Neural progenitor cell (in vitro differentiated cells): ENCODE measurements around the gene PHLPP1. TPM values are rescaled to one million over a fixed set of nuclear protein-coding genes. Genes with fewer than 3 reads are reported as not detected.

Source experiments
- DNase-seq: peaks from one replicate; pipeline ENCODE4 v3.0.0-alpha.2; 2016; ENCODE audit warnings: low spot score
- H2AFZ ChIP-seq: fragments of 200-600 bp; sonication (generic); replicated peaks from 2 replicates; pipeline ENCODE4 v1.6.1; 2016; ENCODE audit warnings: antibody characterized with exemption
- H3F3A ChIP-seq: fragments of 200-600 bp; sonication (generic); 2 replicates; pipeline ENCODE4 v1.6.1; 2016; ENCODE audit warnings: antibody characterized with exemption, low read depth
- H3K27ac ChIP-seq: fragments of 200-600 bp; sonication (generic); 2 replicates; pipeline ENCODE4 v1.5.1; 2016; ENCODE audit warnings: mild to moderate bottlenecking
- H3K27me3 ChIP-seq: fragments of 200-600 bp; sonication (generic); 2 replicates; pipeline ENCODE4 v1.6.1; 2016; ENCODE audit warnings: mild to moderate bottlenecking, moderate library complexity
- H3K36me3 ChIP-seq: fragments of 200-600 bp; sonication (generic); 2 replicates; pipeline ENCODE4 v1.5.1; 2016
- H3K4me1 ChIP-seq: fragments of 200-600 bp; sonication (generic); 2 replicates; pipeline ENCODE4 v1.6.1; 2016; ENCODE audit warnings: mixed run types
- H3K4me2 ChIP-seq: fragments of 200-600 bp; sonication (generic); 2 replicates; pipeline ENCODE4 v1.6.1; 2016
- H3K4me3 ChIP-seq: fragments of 200-600 bp; sonication (generic); 2 replicates; pipeline ENCODE4 v1.5.1; 2016
- H3K79me2 ChIP-seq: fragments of 200-600 bp; sonication (generic); 2 replicates; pipeline ENCODE4 v1.6.1; 2016; ENCODE audit warnings: low read depth
- H3K9ac ChIP-seq: fragments of 200-600 bp; sonication (generic); 2 replicates; pipeline ENCODE4 v1.6.1; 2016
- H3K9me3 ChIP-seq: fragments of 200-600 bp; sonication (generic); 2 replicates; pipeline ENCODE4 v1.5.1; 2016; ENCODE audit warnings: low read depth
- H4K20me1 ChIP-seq: fragments of 200-600 bp; sonication (generic); 2 replicates; pipeline ENCODE4 v1.6.1; 2016; ENCODE audit warnings: low read depth
- H3K27ac Mint-ChIP-seq: 3 replicates; pipeline ENCODE4 v1.8.0; 2021; ENCODE audit warnings: mixed read lengths
- H3K27me3 Mint-ChIP-seq: 2 replicates; pipeline ENCODE4 v1.8.0; 2022; ENCODE audit warnings: low read depth, mild to moderate bottlenecking, inconsistent platforms, moderate library complexity, mixed read lengths; ENCODE audit not compliant: insufficient read depth
- H3K36me3 Mint-ChIP-seq: 3 replicates; pipeline ENCODE4 v1.8.0; 2021; ENCODE audit warnings: mixed read lengths
- H3K4me1 Mint-ChIP-seq: 3 replicates; pipeline ENCODE4 v1.8.0; 2021; ENCODE audit warnings: mixed read lengths
- H3K4me3 Mint-ChIP-seq: 3 replicates; pipeline ENCODE4 v1.8.0; 2021; ENCODE audit warnings: mild to moderate bottlenecking, moderate library complexity, mixed read lengths
- H3K9me3 Mint-ChIP-seq: 3 replicates; pipeline ENCODE4 v1.8.0; 2020; ENCODE audit warnings: mixed read lengths
- CTCF ChIP-seq: fragments of 200-600 bp; sonication (generic); IDR thresholded peaks from 2 replicates; pipeline ENCODE4 v1.5.1; 2017; ENCODE audit warnings: antibody characterized with exemption, mild to moderate bottlenecking
- EZH2 ChIP-seq: fragments of 200-600 bp; sonication (generic); IDR thresholded peaks from 2 replicates; pipeline ENCODE4 v1.6.1; 2017; ENCODE audit warnings: antibody characterized with exemption, mild to moderate bottlenecking, moderate library complexity
- EZH2phosphoT487 ChIP-seq: fragments of 200-600 bp; sonication (generic); IDR thresholded peaks from 2 replicates; pipeline ENCODE4 v1.6.1; 2017; ENCODE audit warnings: antibody characterized with exemption
- total RNA-seq: library from RNA; depleted of rRNA; stranded (reverse); fragments of >200 nt; gene quantifications from 2 replicates; pipeline ENCODE4 v1.2.3, GENCODE V29; 2015; ENCODE audit warnings: low replicate concordance

PHLPP1 gene
- total RNA-seq, 1 donor from 2014 or later, result 20.8 TPM

- Histone ChIP-seq H3K79me2 (no peaks in the 10 kb centered on the region), H3K27ac (no peak overlapping the region), H4K20me1 (no peaks in the 10 kb centered on the region), H2AFZ (no peak overlapping the region), H3K4me2 (no peak overlapping the region), H3F3A (no peaks in the 10 kb centered on the region), H3K36me3 (no peaks in the 10 kb centered on the region), H3K4me3 (no peak overlapping the region), H3K9me3 (no peaks in the 10 kb centered on the region), H3K4me1 (peaks cover 11% of the 10 kb centered on the region), H3K27me3 (no peaks in the 10 kb centered on the region), H3K9ac (no peak overlapping the region)
- peaks cover 18% of the 10 kb centered on the region for H3K36me3 Mint-ChIP-seq
- peaks cover 7% of the 10 kb centered on the region for H3K4me1 Mint-ChIP-seq
- peaks cover 4% of the 10 kb centered on the region for H3K27me3 Mint-ChIP-seq
- peak; percentile 63 for DNase-seq
- no peak for TF ChIP-seq EZH2
- TF ChIP-seq CTCF, result no peak
- TF ChIP-seq EZH2phosphoT487, result no peak
- H3K9me3 Mint-ChIP-seq, result no peaks in the 10 kb centered on the region
- peak overlapping the region; percentile 33 for H3K27ac Mint-ChIP-seq
- H3K4me3 Mint-ChIP-seq, result no peak overlapping the region
These were observed 264.6 kb downstream of the PHLPP1 start for GRCh38 chr18:62979900-62980299.

- Mint-ChIP-seq H3K4me1 (peaks cover 12% of the 10 kb centered on the region), H3K36me3 (peaks cover 8% of the 10 kb centered on the region), H3K9me3 (no peaks in the 10 kb centered on the region), H3K4me3 (no peak overlapping the region), H3K27ac (no peak overlapping the region), H3K27me3 (peaks cover 2% of the 10 kb centered on the region)
- no peaks in the 10 kb centered on the region for H4K20me1 ChIP-seq
- H3K27me3 ChIP-seq, result no peaks in the 10 kb centered on the region
- H3K4me1 ChIP-seq, result peaks cover 11% of the 10 kb centered on the region
- H3K27ac ChIP-seq, result no peak overlapping the region
- no peaks in the 10 kb centered on the region for H3K9me3 ChIP-seq
- no peaks in the 10 kb centered on the region for H3F3A ChIP-seq
- no peaks in the 10 kb centered on the region for H3K36me3 ChIP-seq
- no peak overlapping the region for H2AFZ ChIP-seq
- no peak overlapping the region for H3K4me2 ChIP-seq
- H3K9ac ChIP-seq, result no peak overlapping the region
- H3K4me3 ChIP-seq, result no peak overlapping the region
- no peak for DNase-seq
- no peaks in the 10 kb centered on the region for H3K79me2 ChIP-seq
- TF ChIP-seq EZH2phosphoT487 (no peak), EZH2 (no peak), CTCF (no peak)
These were observed 266.2 kb downstream of the PHLPP1 start for GRCh38 chr18:62981566-62981965.

- H3K9me3 ChIP-seq, result no peaks in the 10 kb centered on the region
- H3K4me1 Mint-ChIP-seq, result peaks cover 18% of the 10 kb centered on the region
- no peaks in the 10 kb centered on the region for H3K36me3 ChIP-seq
- H3K79me2 ChIP-seq, result no peaks in the 10 kb centered on the region
- no peak overlapping the region for H3K4me3 ChIP-seq
- H3K9me3 Mint-ChIP-seq, result no peaks in the 10 kb centered on the region
- peaks cover 11% of the 10 kb centered on the region for H3K4me1 ChIP-seq
- H4K20me1 ChIP-seq, result no peaks in the 10 kb centered on the region
- H3K27me3 ChIP-seq, result no peaks in the 10 kb centered on the region
- no peak overlapping the region for H3K27ac Mint-ChIP-seq
- no peak overlapping the region for H3K4me3 Mint-ChIP-seq
- H3K4me2 ChIP-seq, result no peak overlapping the region
- H3K36me3 Mint-ChIP-seq, result peaks cover 4% of the 10 kb centered on the region
- H3K27me3 Mint-ChIP-seq, result peaks cover 4% of the 10 kb centered on the region
- H2AFZ ChIP-seq, result no peak overlapping the region
- H3K9ac ChIP-seq, result no peak overlapping the region
- no peaks in the 10 kb centered on the region for H3F3A ChIP-seq
- no peak overlapping the region for H3K27ac ChIP-seq
- DNase-seq, result peak; percentile 82
- TF ChIP-seq CTCF, result peak; percentile 86
- TF ChIP-seq EZH2phosphoT487, result no peak
These were observed 267.4 kb downstream of the PHLPP1 start for GRCh38 chr18:62982600-62983251.
